CD4-positive, alpha-beta memory T cell (primary cell): ENCODE data around the gene SEPTIN11. TPM values are rescaled to one million over a fixed set of nuclear protein-coding genes. Genes with fewer than 3 reads are reported as not detected.
A peak's percentile ranks its signal among the peaks of the same experiment; 100 is the strongest.

Source experiments
- CTCF ChIA-PET: fragments of 350-600 bp; sonication (Branson Sonifier 250); formaldehyde crosslinking; loops from one replicate; lab custom pipeline; 2021; ENCODE audit warnings: inconsistent platforms; ENCODE audit not compliant: partially characterized antibody; lab: Charles Lee
- POLR2A ChIA-PET: fragments of 350-600 bp; sonication (Branson Sonifier 250); formaldehyde crosslinking; loops from one replicate; lab custom pipeline; 2021; ENCODE audit not compliant: partially characterized antibody; lab: Charles Lee
- DNase-seq, 5 donors: peaks; one replicate each; pipeline versions ENCODE4 v3.0.0 to v3.0.0-alpha.2; 2020 to 2022; ENCODE audit warnings: mixed read lengths in 1 of 5
- H3K27ac ChIP-seq: one replicate; pipeline ENCODE4 v1.7.0; 2013; ENCODE audit warnings: low read depth, low read length
- H3K27me3 ChIP-seq: 2 replicates; pipeline ENCODE4 v1.7.0; 2013; ENCODE audit warnings: mild to moderate bottlenecking, low read length, moderate library complexity; ENCODE audit not compliant: insufficient read depth
- H3K36me3 ChIP-seq: 2 replicates; pipeline ENCODE4 v1.7.0; 2013; ENCODE audit warnings: mild to moderate bottlenecking, low read length, moderate library complexity; ENCODE audit not compliant: insufficient read depth
- H3K4me1 ChIP-seq: 2 replicates; pipeline ENCODE4 v1.7.0; 2013; ENCODE audit warnings: mild to moderate bottlenecking, low read length, moderate library complexity; ENCODE audit not compliant: insufficient read depth
- H3K4me3 ChIP-seq, 2 donors: one replicate each; pipeline ENCODE4 v1.7.0; 2013; ENCODE audit warnings: low read length in 2 of 2, mild to moderate bottlenecking in 1 of 2
- H3K9me3 ChIP-seq, 2 donors: one replicate each; pipeline ENCODE4 v1.7.0; 2013; ENCODE audit warnings: low read length in 2 of 2, control low read depth in 1 of 2; ENCODE audit not compliant: control insufficient read depth in 1 of 2
- H3K27ac Mint-ChIP-seq, 7 donors: one replicate each; pipeline ENCODE4 v1.8.0; 2020 to 2021; ENCODE audit warnings: mixed read lengths in 7 of 7, mild to moderate bottlenecking in 6 of 7, inconsistent platforms in 3 of 7, moderate library complexity in 3 of 7
- H3K27me3 Mint-ChIP-seq, 2 donors: one replicate each; pipeline ENCODE4 v1.8.0; 2020 to 2021; ENCODE audit warnings: mixed read lengths in 2 of 2
- H3K36me3 Mint-ChIP-seq, 2 donors: one replicate each; pipeline ENCODE4 v1.8.0; 2020 to 2021; ENCODE audit warnings: mixed read lengths in 2 of 2, inconsistent platforms in 1 of 2, mild to moderate bottlenecking in 1 of 2
- H3K4me1 Mint-ChIP-seq, 4 donors: one replicate each; pipeline ENCODE4 v1.8.0; 2020 to 2021; ENCODE audit warnings: mixed read lengths in 4 of 4, mild to moderate bottlenecking in 1 of 4
- H3K4me3 Mint-ChIP-seq, 8 donors: one replicate each; pipeline ENCODE4 v1.8.0; 2020 to 2021; ENCODE audit warnings: mixed read lengths in 8 of 8, mild to moderate bottlenecking in 7 of 8, moderate library complexity in 6 of 8, inconsistent platforms in 3 of 8
- H3K9me3 Mint-ChIP-seq, 8 donors: one replicate each; pipeline ENCODE4 v1.8.0; 2020 to 2021; ENCODE audit warnings: mixed read lengths in 8 of 8, mild to moderate bottlenecking in 5 of 8, inconsistent platforms in 3 of 8, moderate library complexity in 1 of 8
- intact Hi-C: fragments of 100-400 bp; cut with micrococcal nuclease; formaldehyde crosslinking; loops from one replicate; pipeline ENCODE4 v1.15.1; 2023
- polyA plus RNA-seq, 2 donors: library from polyadenylated mRNA; unstranded; fragments of 300-500 nt; fragmentation: Illumina TruSeq; gene quantifications; one replicate each; pipeline ENCODE4 v1.2.3, GENCODE V29; 2021
- total RNA-seq, 2 experiments: library from RNA; stranded (reverse); gene quantifications; one replicate each; pipeline ENCODE4 v1.2.3, GENCODE V29; 2021

SEPTIN11 gene
- total and polyA plus RNA-seq, 4 experiments from 2014 or later, result 21.9 to 31.3 (median 27.7) TPM

DNA sequence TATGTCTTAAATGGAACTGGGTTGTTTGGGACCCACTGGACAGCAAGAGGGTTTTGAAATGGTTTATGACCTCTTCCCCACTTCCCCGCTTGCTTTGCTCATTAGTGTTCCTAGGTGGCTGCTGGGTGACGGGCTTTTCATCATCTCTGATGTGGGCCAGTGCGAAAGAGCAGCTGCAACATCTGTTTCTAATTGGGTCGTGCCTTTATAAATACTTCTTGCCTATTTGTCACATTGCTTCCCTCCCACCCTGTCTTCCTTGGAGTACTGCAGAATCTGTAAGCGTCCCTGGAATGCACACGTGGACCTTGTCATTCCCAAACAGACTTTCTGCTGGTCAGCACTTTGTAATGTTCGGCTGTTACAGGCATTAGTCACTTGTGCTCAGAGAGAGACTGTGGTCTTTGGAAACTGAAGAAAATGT is 35.2 kb downstream of the SEPTIN11 start:
- Histone ChIP-seq H3K4me3 (no peak overlapping the region), H3K27me3 (no peaks in the 10 kb centered on the region), H3K27ac (no peak overlapping the region), H3K36me3 (no peaks in the 10 kb centered on the region), H3K9me3 (no peaks in the 10 kb centered on the region), H3K4me1 (peaks cover 79% of the 10 kb centered on the region)
- Mint-ChIP-seq H3K36me3 (no peaks in the 10 kb centered on the region), H3K27ac (peak overlapping the region in 5 of 7 donors; percentile 3 to 93 (median 72)), H3K27me3 (no peaks in the 10 kb centered on the region), H3K4me3 (peak overlapping the region in 4 of 8 donors; percentile 55 to 74 (median 62)), H3K9me3 (peaks cover 0 to 2% (median 0%) of the 10 kb centered on the region in 8 donors), H3K4me1 (peaks cover 64 to 97% (median 77%) of the 10 kb centered on the region in 4 donors)
- ChIA-PET POLR2A (interaction anchor here (0.6 to 1.4 kb wide), 2 partner anchors 9 to 10 kb away, joined by 3 to 5 read pairs; no protein-coding TSS in a partner anchor), CTCF (interaction anchor here (1.5 to 5.8 kb wide), 2 partner anchors 10 to 61 kb away, joined by 3 to 27 read pairs; no protein-coding TSS in a partner anchor)
- DNase-seq, result no peak
- intact Hi-C loops, result loop anchor here (1.0 to 10.0 kb wide), 2 partner anchors 35 to 1470 kb away; partner anchors contain the start of genes RCHY1, SEPTIN11 and THAP6

DNA sequence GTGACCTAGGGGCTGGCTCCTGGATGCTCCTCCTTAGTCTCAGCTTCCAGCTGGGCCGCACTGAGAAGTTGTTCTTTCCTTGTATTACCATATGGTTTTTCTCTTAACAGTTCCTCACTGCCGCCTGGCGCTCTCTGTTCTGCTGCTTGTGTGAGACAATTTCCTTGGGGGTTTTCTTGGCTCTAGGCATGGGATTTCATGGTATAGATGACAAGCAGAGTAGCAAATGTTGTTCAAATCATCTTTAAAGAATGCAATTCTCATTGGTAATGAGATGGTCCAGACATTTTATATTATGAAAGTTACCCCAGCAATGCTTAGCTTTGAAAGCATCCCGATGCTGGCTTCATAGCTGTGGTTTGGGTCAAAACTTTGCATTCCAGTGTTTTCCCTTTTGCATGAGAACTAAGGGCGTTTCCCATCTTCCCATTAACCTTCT is 37.6 kb downstream of the SEPTIN11 start:
- Mint-ChIP-seq H3K4me1 (peaks cover 65 to 95% (median 75%) of the 10 kb centered on the region in 4 donors), H3K36me3 (no peaks in the 10 kb centered on the region), H3K27ac (peak overlapping the region in 6 of 7 donors; percentile 54 to 96 (median 88)), H3K27me3 (no peaks in the 10 kb centered on the region), H3K9me3 (peaks cover 0 to 2% (median 0%) of the 10 kb centered on the region in 8 donors), H3K4me3 (peak overlapping the region in 3 of 8 donors; percentile 17 to 47 (median 27))
- intact Hi-C loops, result loop anchor here (10.0 kb wide), 1 partner anchor 1472 kb away; the partner anchor contains the start of genes RCHY1 and THAP6
- H3K9me3 ChIP-seq, result no peaks in the 10 kb centered on the region
- no peaks in the 10 kb centered on the region for H3K27me3 ChIP-seq
- no peak for DNase-seq
- ChIA-PET POLR2A (interaction anchor here (0.8 to 5.6 kb wide), 6 partner anchors 9 to 88 kb away, joined by 3 to 36 read pairs (median 6); partner anchors contain the start of gene SEPTIN11), CTCF (interaction anchor here (1.4 to 5.8 kb wide), 4 partner anchors 9 to 59 kb away, joined by 3 to 27 read pairs (median 6); no protein-coding TSS in a partner anchor)
- H3K36me3 ChIP-seq, result no peaks in the 10 kb centered on the region
- no peak overlapping the region for H3K4me3 ChIP-seq
- H3K4me1 ChIP-seq, result peaks cover 85% of the 10 kb centered on the region
- no peak overlapping the region for H3K27ac ChIP-seq

DNA sequence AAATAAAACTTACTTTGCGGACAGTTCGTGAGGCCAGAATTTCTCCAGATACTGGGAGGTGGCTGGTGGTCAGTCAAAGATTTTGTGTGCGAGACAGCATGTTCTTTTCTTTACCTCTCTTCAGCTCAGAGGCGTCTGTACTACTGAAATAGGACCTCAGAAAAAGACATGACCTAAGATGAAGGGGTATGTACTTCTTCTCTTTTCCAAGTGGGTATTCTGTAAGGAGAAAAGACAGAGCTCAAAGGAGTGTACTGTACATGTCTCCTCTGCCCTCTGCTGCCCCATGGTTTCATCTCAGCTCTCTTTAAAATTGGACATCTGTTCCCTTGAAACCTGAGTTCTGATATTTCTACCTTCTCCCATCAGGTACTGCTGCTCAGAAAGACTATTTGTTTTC is 38.1 kb downstream of the SEPTIN11 start:
- H3K27me3 Mint-ChIP-seq, result no peaks in the 10 kb centered on the region
- intact Hi-C loops, result loop anchor here (10.0 kb wide), 1 partner anchor 1473 kb away; the partner anchor contains the start of genes RCHY1 and THAP6
- H3K36me3 ChIP-seq, result no peaks in the 10 kb centered on the region
- ChIA-PET POLR2A (interaction anchor here (0.7 to 5.6 kb wide), 4 partner anchors 16 to 87 kb away, joined by 3 to 36 read pairs (median 6); partner anchors contain the start of gene SEPTIN11), CTCF (interaction anchor here (1.5 to 5.8 kb wide), 2 partner anchors 10 to 58 kb away, joined by 9 to 27 read pairs; no protein-coding TSS in a partner anchor)
- peaks cover 85% of the 10 kb centered on the region for H3K4me1 ChIP-seq
- no peaks in the 10 kb centered on the region for H3K27me3 ChIP-seq
- H3K27ac ChIP-seq, result no peak overlapping the region
- H3K36me3 Mint-ChIP-seq, result no peaks in the 10 kb centered on the region
- DNase-seq, result no peak
- H3K27ac Mint-ChIP-seq, result peak overlapping the region; percentile 4 to 96 (median 91)
- H3K9me3 ChIP-seq, result no peaks in the 10 kb centered on the region
- H3K4me3 ChIP-seq, result no peak overlapping the region
- H3K4me1 Mint-ChIP-seq, result peaks cover 62 to 95% (median 73%) of the 10 kb centered on the region in 4 donors
- H3K9me3 Mint-ChIP-seq, result peaks cover 0 to 2% (median 0%) of the 10 kb centered on the region in 8 donors
- H3K4me3 Mint-ChIP-seq, result peak overlapping the region in 3 of 8 donors; percentile 27 to 74 (median 47)

DNA sequence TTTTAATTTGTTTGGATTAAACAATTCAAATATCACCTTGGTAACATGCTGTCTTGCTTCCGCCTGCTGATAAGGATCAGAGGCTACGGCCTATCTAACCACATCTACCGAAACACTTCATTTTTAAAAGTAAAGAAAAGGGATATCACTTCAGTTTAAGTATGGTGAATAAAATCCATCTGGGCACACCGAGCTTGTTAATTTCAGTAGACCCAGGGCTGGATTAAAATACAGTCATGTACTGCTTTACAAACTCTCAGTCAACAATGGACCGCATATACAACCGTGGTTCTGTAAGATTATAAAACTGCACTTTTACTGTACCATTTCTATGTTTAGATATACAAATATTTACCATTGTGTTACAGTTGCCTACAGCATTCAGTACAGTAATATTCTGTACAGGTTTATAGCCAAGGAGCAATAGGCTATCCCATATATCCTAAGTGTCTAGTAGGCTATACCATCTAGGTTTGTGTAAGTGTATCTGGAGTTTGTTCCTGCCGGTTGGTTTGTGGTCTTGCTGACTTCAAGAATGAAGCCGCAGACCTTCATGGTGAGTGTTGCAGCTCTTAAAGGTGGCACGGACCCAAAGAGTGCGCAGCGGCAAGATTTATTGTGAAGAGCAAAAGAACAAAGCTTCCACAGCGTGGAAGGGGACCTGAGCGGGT is 40.0 kb downstream of the SEPTIN11 start:
- no peaks in the 10 kb centered on the region for H3K36me3 Mint-ChIP-seq
- peaks cover 59 to 95% (median 72%) of the 10 kb centered on the region in 4 donors for H3K4me1 Mint-ChIP-seq
- Histone ChIP-seq H3K36me3 (no peaks in the 10 kb centered on the region), H3K27me3 (no peaks in the 10 kb centered on the region), H3K27ac (peak overlapping the region; percentile 58), H3K9me3 (no peaks in the 10 kb centered on the region), H3K4me3 (peak overlapping the region in 1 of 2 donors; percentile 49), H3K4me1 (peaks cover 85% of the 10 kb centered on the region)
- ChIA-PET POLR2A (interaction anchor here (0.6 to 9.5 kb wide), 9 partner anchors 9 to 87 kb away, joined by 3 to 62 read pairs (median 4); partner anchors contain the start of gene SEPTIN11), CTCF (interaction anchor here (0.8 to 5.8 kb wide), 6 partner anchors 11 to 67 kb away, joined by 3 to 27 read pairs (median 4); no protein-coding TSS in a partner anchor)
- DNase-seq, result peak; percentile 83 to 88 (median 85)
- intact Hi-C loops, result loop anchor here (1.0 to 10.0 kb wide), 4 partner anchors 40 to 1475 kb away; partner anchors contain the start of genes RCHY1, SEPTIN11, SOWAHB and THAP6
- peaks cover 0 to 1% of the 10 kb centered on the region in 2 donors for H3K27me3 Mint-ChIP-seq
- no peaks in the 10 kb centered on the region for H3K9me3 Mint-ChIP-seq
- H3K4me3 Mint-ChIP-seq, result peak overlapping the region; percentile 72 to 92 (median 79)
- H3K27ac Mint-ChIP-seq, result peak overlapping the region; percentile 85 to 97 (median 94)

DNA sequence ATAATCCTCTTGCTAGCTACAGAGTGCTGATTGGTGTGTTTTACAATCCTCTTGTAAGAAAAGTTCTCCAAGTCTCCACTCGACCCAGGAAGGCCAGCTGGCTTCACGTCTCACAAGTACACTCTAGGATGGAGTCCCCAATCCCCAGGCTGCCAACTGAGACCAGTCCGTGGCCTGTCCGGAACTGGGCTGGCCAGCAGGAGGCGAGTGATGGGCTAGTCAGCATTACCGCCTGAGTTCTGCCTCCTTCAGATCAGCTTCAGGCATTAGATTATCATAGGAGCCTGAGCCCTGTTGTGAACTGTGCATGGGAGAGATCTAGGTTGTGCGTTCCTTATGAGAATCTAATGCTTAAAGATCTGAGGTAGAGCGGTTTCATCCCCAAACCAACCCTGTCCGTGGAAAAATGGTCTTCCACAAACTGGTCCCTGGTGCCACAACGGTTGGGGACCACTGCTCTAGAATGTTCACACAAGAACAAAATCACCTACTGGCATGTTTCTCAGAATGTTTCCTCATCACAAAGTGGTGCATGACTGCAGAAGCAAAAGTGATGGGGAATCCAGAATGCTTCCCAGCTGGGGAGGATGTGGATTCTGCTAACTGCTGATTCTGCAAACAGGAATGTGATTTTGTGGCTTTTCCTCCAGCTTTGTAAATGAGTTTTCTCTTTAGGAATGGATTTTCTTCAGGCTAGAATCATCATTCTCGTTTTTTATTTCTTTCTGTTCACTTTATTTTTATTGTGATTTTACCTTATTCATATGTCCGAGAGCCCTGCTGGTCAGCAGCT is 40.9 kb downstream of the SEPTIN11 start:
- no peaks in the 10 kb centered on the region for H3K9me3 ChIP-seq
- peak overlapping the region in 6 of 7 donors; percentile 85 to 97 (median 94) for H3K27ac Mint-ChIP-seq
- intact Hi-C loops, result loop anchor here (5.0 kb wide), 1 partner anchor 93 kb away; the partner anchor contains the start of gene SOWAHB
- H3K4me3 Mint-ChIP-seq, result peak overlapping the region; percentile 74 to 92 (median 79)
- H3K36me3 Mint-ChIP-seq, result peaks cover 0 to under 1% of the 10 kb centered on the region in 2 donors
- no peaks in the 10 kb centered on the region for H3K36me3 ChIP-seq
- POLR2A ChIA-PET, result interaction anchor here (0.6 to 9.5 kb wide), 10 partner anchors 8 to 86 kb away, joined by 3 to 62 read pairs (median 5); partner anchors contain the start of genes CCNI and SEPTIN11
- H3K27me3 Mint-ChIP-seq, result peaks cover 0 to 1% of the 10 kb centered on the region in 2 donors
- no peaks in the 10 kb centered on the region for H3K9me3 Mint-ChIP-seq
- peak in 1 of 5 donors; percentile 39 for DNase-seq
- CTCF ChIA-PET, result interaction anchor here (1.0 to 5.8 kb wide), 6 partner anchors 12 to 213 kb away, joined by 3 to 27 read pairs (median 3); no protein-coding TSS in a partner anchor
- H3K4me1 ChIP-seq, result peaks cover 80% of the 10 kb centered on the region
- H3K4me3 ChIP-seq, result no peak overlapping the region
- no peaks in the 10 kb centered on the region for H3K27me3 ChIP-seq
- no peak overlapping the region for H3K27ac ChIP-seq
- peaks cover 55 to 87% (median 67%) of the 10 kb centered on the region in 4 donors for H3K4me1 Mint-ChIP-seq

DNA sequence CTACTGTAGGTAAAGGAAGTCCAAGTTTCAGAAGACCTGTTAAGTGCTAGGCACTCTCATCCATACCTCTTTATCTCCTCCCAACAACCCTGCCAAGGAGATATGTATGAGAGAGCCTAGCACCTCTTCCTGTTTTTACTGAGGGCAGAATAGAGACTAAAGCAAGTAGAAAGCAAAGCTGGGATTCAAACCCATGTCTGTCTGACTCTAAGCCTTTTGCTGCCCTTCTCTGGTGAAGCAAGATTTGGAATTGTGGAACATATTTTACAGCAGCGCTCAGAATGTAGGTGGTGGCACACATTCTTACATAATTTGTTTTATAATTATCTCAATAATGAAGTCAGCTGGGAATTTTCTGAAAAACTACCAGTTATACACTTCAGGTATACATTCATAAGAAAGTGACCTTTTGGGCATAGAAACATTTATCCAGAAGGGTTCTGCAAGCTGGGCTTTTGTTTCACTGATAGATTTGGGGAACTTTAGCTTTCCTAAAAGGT is 41.7 kb downstream of the SEPTIN11 start:
- peak overlapping the region in 5 of 7 donors; percentile 30 to 95 (median 56) for H3K27ac Mint-ChIP-seq
- peaks cover 55 to 87% (median 66%) of the 10 kb centered on the region in 4 donors for H3K4me1 Mint-ChIP-seq
- peaks cover 0 to 6% of the 10 kb centered on the region in 2 donors for H3K36me3 Mint-ChIP-seq
- Histone ChIP-seq H3K27ac (no peak overlapping the region), H3K4me1 (peaks cover 86% of the 10 kb centered on the region), H3K4me3 (no peak overlapping the region), H3K9me3 (no peaks in the 10 kb centered on the region), H3K27me3 (no peaks in the 10 kb centered on the region), H3K36me3 (no peaks in the 10 kb centered on the region)
- CTCF ChIA-PET, result interaction anchor here (1.2 to 1.4 kb wide), 2 partner anchors 54 to 212 kb away, joined by 3 to 6 read pairs; no protein-coding TSS in a partner anchor
- intact Hi-C loops, result loop anchor here (5.0 kb wide), 1 partner anchor 94 kb away; the partner anchor contains the start of gene SOWAHB
- H3K9me3 Mint-ChIP-seq, result no peaks in the 10 kb centered on the region
- peak overlapping the region in 5 of 8 donors; percentile 16 to 90 (median 26) for H3K4me3 Mint-ChIP-seq
- peaks cover 0 to 1% of the 10 kb centered on the region in 2 donors for H3K27me3 Mint-ChIP-seq
- no peak for DNase-seq
- POLR2A ChIA-PET, result interaction anchor here (1.1 to 9.5 kb wide), 5 partner anchors 8 to 85 kb away, joined by 5 to 62 read pairs (median 11); partner anchors contain the start of genes CCNI and SEPTIN11
